SU-DHL-6 (cell line): ENCODE measurements around the gene VCX.

Experiments
- CTCF ChIP-seq: fragments of 200-600 bp; sonication (generic); IDR thresholded peaks from one replicate; pipeline ENCODE4 v1.5.1; 2017; ENCODE audit warnings: antibody characterized with exemption, mild to moderate bottlenecking, low read length, moderate library complexity; ENCODE audit not compliant: insufficient read depth, poor library complexity, severe bottlenecking
- EZH2phosphoT487 ChIP-seq: fragments of 200-600 bp; sonication (generic), shearing (Covaris generic); conservative IDR thresholded peaks from 2 replicates; pipeline ENCODE4 v1.6.1; 2018; ENCODE audit warnings: mild to moderate bottlenecking, antibody characterized with exemption, low read length, moderate library complexity, mixed read lengths

- TF ChIP-seq CTCF (no peak), EZH2phosphoT487 (no peak)
Observed at GRCh38 chrX:7876957-7877356, 34.0 kb downstream of the VCX start.
